Hindlimb muscle (tissue), 1 donor: Measurements from ENCODE around the gene TMEM131. TPM values are rescaled to one million over a fixed set of nuclear protein-coding genes. Genes with fewer than 3 reads are reported as not detected.

Experiments
- DNase-seq: peaks from one replicate; pipeline ENCODE4 v3.0.0-alpha.2; 2013
- polyA plus RNA-seq: library from polyadenylated mRNA; unstranded; fragments of 120-200 nt; gene quantifications from one replicate; pipeline ENCODE4 v1.2.1, GENCODE V29; 2013; ENCODE audit not compliant: insufficient read length

The TMEM131 gene
- polyA plus RNA-seq, 1 donor, result 53.2 TPM

DNA sequence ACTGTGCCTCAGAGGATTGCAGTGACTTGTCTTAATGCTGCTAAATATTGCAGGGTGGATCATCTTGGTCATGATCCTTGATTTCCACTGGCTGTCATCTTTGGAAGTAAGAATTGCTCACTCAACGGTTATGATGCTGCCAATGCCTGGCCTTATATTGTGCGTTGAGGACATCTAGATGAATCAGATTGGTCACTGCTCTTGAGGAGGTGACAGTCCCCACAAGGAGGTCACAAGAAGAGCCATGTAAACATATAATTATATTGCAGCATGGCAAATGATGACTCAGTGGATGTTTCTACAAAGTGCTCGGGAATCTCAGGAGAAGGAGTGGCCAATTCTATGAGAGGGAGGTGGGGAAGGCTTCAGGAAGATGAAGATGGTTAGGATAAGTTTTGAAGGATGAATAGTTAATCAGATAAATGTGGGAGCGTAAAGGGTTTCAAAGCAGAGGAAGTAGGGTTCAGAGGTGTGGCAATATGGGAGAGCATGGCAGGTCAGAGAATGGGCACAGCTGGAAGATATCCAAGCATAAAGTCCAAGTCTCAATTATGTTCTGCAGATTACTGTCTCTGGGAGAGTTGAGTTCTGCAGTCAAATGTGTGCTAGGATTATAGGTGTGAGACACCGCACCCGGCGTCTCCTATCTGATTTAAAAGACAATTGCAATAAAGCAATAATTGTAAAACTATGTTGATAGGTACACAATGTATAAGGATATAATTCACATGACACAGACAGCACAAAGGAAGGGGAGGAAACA, 21.3 kb upstream of the TMEM131 start:
- no peak for DNase-seq

DNA sequence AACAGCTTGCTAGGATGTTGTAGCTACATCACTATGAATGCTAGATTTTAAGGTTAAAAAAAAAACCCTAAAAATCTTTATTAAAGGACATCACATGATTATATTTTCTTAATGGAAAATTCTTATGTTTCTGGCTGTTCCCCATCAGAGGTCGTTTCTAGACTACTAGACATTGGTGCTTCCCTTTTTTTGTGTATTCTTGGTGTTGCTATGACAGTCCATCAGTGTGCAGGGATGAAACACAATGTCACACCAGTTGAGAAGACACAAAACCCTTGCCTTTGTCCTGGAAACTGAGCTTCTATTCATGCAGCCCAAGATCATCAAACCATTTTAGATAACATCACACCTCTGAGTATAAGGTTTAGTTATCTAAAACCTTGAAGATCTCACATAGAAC, 19.9 kb upstream of the TMEM131 start:
- no peak for DNase-seq

DNA sequence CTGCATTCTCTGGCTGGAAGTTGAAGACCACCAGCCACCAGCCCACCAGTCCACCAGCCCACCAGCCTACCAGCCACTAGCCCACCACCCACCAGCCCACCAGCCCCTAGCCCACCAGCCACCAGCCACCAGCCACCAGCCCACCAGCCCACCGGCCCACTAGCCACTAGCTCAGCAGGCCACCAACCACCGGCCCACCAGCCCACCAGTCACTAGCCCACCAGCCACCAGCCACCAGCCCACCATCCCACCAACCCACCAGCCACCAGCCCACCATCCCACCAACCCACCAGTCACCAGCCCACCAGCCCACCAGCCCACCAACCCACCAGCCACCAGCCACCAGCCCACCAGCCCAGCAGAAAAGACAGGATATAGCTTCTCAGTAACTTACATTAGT, 18.6 kb upstream of the TMEM131 start:
- no peak for DNase-seq

DNA sequence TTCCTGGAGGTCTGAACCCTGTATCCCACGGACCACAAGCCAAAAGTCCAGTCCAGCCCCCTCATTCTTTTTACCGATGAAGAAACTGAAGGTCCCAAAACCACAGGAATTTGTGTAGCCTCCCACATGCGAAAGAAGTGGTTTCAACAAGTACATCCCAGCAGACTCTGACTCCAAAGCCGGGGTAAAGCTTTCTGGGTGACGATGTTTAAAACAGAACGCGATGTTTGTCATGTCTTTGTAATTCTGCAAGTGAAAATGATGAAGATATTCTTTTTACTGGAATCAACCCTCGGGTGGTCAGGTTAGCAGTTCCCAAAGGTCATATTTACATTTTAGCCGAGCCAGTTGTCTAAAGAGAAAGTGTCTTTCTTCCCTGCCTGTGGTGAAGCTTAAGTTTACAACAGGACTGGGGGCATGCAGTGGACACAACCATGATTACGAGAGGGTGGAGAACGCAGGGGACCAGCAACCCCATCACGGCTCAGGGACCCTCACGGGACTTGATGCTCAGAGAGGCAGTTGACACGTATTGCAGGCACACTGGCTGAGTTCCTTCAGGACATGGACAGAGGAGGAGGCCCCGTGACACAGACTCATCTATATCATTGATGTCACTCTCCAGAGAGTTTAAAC, 17.8 kb upstream of the TMEM131 start:
- no peak for DNase-seq

DNA sequence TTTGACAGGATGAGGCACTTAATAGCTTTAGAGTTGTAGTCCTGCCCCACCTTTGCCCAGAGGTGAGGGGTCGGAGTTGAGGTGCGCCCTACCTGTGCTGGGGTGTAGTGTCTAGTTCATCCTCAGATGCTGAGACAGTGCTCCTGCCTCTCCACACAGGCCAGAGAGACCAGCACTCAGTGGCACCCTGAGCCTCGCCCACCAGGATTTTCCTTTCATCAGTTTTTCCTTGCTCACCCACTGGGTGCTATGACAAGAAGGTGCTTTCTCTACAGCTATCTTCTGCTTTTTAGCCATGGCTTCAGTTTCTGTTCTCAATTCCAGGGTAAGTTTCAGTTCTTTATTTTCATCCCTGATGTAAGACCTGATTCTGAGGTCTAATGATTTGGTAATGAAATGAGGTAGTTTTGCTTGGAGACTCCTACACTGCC, 16.8 kb upstream of the TMEM131 start:
- peak; percentile 20 for DNase-seq

- DNase-seq, result no peak
These were observed 14.4 kb upstream of the TMEM131 start for GRCh38 chr2:98009887-98010760.

GRCh38 chr2:98008415-98008814, 12.7 kb upstream of the TMEM131 start:
- no peak for DNase-seq

DNA sequence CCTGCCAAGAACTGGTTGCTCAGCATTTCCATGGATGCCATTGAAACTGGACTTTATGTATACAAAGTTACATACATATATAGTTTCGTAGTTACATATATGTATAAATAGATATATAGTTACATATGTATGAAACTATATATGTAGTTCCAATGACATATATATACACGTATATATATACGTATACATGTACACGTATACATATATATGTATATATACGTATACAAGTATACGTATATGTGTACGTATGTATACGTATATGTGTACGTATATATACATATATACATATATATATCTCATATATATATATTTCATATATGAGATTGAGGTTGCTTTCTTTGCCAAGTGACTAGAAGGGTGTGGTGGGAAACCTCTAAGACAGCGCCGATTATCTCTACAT, 10.6 kb upstream of the TMEM131 start:
- no peak for DNase-seq

- no peak for DNase-seq
These were observed 8.9 kb upstream of the TMEM131 start for GRCh38 chr2:98004613-98005012.

DNA sequence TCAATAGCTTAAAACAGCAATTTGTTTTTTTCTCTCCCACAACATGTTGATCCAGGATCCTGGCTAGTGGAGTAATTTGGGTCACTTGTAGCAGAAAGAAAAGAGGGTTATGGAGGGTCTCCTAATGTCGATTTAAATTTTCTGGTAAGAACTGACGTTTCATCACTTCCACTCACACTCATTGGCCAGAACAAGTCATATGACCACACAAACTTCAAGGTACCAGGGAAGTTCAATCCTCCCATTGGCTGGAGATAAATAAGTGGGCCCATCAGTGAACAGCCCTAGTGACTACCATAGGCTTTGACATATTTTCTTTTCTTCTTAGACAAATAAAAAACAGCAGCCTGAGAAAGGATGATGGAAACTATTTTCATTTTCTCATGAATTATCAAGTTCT, 8.3 kb upstream of the TMEM131 start:
- no peak for DNase-seq

- DNase-seq, result no peak
These were observed 3.8 kb upstream of the TMEM131 start for GRCh38 chr2:97999536-97999935.

DNA sequence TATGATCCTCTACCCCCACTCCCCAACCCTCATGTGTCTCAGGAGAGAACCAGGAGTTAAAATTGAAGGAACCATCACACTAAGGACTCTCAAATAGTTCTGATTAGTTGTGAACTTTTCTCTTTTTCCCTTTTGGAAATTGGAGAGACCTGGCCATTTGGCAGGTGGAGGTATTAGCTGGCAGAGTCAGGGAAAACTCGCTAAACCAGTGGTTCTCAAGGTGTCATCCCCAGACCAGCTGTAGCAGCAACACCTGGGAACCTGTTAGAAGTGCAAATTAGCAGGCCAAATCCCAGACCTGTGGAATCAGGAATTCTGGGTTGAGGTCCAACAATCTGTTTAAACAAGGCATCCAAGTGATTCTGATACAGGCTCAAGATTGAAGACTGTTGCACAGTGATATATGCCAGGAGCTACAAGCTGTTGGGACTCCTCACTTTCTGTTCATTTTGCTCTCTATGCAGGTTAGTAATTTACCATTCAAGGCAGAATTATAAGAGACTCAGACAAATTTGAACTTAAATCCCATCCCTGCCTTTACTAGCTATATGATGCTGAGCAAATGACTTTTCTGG, 2.8 kb upstream of the TMEM131 start:
- DNase-seq, result no peak

- DNase-seq, result no peak
These were observed 2.1 kb upstream of the TMEM131 start for GRCh38 chr2:97997784-97998392.

- no peak for DNase-seq
These were observed 931 bp upstream of the TMEM131 start for GRCh38 chr2:97996679-97997078.

DNA sequence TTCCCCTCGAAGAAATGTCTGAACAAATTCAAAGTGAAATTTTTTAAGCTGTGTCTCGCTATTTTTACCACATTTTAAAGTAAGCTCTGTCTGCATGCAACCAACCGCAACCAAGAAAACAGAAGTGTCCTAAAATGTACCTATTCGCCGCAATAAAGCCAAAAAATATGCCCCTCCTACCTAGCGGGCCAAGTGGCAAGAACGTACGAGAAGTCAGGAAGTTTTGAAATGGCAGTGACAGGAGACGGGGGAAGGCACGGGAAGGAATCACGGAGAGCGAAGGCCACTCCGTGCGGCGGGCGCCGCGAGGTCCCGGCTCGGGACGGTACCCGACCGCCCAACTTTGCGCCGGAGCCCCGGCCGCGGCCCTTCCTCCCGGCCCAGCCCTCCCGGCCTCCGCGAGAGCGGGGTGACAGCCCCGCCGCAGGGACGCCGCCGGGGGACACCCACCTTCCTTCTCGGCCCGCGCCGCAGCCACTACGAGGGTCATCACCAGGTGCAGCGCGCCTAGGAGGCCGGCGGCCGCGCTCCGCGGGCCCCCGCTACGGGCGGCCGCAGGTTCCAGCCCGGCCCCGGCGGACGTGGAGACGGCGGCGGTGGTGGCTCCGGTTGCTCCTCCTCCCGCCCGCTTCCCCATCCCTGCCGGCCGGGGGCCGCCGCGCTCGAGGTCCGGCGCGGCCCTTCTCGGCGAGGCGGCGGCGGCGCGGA, 568 bp downstream of the TMEM131 start:
- peak; percentile 54 for DNase-seq

DNA sequence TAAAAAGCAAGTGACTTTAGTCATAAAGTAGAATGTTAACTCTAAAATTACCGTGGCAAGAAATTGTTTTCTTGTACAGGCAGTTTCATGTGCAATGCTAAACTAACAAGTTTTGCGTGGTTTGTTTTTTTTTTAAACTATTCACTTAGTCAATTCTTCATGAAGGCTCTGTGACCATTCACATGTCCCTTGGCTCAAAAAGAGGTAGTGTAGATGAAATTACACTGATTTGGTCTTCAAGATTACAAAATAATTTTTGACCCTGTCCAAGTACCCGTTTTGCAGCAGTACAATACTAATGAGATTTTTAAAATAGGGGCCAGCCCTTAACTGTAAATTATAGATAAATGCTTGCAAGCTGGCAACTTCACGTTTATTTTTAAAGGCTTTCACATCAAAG, 1.3 kb downstream of the TMEM131 start:
- DNase-seq, result no peak

DNA sequence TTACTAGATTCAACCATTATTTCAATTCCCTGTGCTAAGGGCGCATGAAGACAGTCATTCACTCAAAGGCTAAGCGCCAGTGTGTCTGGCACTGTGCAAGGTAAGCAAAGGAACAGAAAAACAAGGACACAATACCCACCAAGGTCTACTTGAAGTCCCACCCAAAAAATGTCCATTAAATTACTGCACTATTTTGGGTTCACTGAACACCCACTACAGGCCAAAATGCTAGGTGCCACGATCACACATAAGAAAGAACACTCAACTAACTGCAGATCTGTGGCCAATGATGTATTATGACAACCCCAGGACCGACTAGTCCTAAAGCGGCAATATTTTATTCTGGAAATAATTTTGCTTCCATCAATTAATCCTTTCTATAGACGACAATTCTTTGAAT, 1.8 kb downstream of the TMEM131 start:
- DNase-seq, result no peak

DNA sequence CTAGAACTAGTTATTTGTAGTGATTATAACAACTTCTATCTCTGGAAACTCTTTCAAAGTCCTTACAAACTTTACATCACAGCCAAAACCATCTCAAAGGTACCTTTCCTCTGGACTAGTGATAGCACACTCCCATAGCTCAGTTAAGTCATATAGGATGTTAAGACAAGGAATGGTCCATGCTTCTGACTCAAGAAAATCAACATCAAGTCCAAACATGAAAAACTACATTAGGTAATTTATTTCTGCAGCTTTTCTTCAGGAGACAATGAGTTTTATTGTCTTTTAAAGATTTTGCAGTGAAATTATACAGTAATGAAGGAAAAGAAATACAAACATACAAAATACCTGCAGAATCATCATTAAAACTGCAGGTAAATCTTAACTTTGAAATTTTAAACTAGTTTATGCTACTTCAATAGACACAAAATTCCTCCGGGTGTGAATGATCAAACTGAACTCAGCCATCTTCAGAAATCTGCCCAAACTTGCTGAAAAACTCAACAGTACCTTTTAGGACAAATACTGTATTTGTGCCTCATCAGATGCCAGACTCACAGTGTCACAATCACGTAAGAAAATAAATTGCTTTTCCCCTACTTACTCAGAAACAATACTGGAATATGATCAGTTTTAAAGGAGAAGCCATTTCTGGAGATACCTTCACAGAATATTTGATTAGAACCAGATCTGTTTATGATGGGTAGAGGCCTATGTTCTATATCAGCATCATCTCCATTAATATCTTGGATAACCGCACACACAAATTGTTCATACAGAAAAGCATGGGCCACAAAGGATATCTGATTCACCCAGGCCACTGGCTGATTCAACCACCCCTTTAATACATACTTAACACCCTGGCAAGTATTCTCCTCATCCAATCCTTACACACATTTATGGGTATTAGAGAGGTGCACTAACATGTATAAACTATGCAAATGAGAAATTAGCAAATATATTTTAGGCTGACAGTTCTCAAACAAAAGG, 2.6 kb downstream of the TMEM131 start:
- DNase-seq, result no peak

GRCh38 chr2:97991081-97991856, 4.5 kb downstream of the TMEM131 start:
- DNase-seq, result no peak

GRCh38 chr2:97988722-97989121, 7.0 kb downstream of the TMEM131 start:
- no peak for DNase-seq
